Measurements from ENCODE around the gene GPHA2.

DNA sequence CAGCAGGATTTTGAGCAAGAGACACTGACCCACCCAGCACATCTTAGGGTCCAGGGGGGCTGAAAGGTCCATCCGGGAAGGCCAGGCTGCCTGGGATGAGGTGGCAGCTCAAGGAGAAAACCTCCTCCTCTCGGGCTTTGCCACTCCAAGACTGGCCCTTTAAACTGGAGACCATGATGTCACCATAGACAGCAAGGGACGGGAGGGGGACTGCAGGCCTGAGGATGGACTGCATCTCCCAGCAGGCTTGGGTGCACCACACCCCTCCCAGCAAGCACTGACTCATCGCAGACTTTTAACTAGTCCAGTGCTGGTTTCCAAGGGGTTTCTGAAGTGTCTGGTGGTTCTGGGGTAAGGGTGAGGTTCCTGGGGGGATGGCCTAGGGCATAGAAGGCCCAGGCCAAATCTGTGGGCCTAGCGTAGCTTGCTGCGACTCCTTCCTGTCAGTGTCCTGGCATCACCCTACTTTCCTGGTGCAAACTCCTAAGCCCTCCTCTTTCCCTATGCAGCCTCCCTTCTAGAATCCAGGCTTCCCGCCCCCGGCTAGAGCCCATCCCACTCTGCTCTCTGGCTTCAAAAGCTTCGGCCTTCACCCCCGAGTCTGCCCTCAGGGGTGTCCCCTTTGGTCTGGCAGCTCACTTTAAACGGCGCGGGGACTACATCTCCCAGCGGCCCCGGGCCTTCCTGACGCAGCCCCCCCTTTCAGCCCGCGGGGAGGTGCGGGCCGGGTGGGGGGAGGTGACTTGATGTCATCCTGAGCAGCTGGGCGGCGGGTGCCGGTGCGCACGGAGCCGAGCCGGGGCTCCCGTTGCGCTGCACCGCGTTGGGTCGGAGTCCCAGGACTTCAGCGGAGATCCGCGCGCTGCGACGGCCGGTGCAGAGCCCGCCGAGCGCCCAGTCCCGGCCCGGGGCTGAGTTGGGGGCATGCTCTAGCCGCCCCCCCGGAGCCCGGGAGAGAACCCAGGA is 11.5 kb downstream of the GPHA2 start, which contains the start of gene PPP2R5B:
- TF ChIP-seq CTCF (conservative IDR thresholded peaks at IDR 0.05 in 1 of 2, IDR thresholded peaks at IDR 0.05 in 1 of 2; ENCODE audit: low read depth in 1 of 2, low read length in 2 of 2) = no peak
- TF ChIP-seq EZH2 (IDR thresholded peaks at IDR 0.05; ENCODE audit: low read length, missing control alignments) = no peak
